Central memory CD4-positive, alpha-beta T cell (primary cell): ENCODE measurements around the gene MARK1.

Experiments used
- DNase-seq: peaks from one replicate; pipeline ENCODE4 v3.0.0; 2022

Gene MARK1

DNA sequence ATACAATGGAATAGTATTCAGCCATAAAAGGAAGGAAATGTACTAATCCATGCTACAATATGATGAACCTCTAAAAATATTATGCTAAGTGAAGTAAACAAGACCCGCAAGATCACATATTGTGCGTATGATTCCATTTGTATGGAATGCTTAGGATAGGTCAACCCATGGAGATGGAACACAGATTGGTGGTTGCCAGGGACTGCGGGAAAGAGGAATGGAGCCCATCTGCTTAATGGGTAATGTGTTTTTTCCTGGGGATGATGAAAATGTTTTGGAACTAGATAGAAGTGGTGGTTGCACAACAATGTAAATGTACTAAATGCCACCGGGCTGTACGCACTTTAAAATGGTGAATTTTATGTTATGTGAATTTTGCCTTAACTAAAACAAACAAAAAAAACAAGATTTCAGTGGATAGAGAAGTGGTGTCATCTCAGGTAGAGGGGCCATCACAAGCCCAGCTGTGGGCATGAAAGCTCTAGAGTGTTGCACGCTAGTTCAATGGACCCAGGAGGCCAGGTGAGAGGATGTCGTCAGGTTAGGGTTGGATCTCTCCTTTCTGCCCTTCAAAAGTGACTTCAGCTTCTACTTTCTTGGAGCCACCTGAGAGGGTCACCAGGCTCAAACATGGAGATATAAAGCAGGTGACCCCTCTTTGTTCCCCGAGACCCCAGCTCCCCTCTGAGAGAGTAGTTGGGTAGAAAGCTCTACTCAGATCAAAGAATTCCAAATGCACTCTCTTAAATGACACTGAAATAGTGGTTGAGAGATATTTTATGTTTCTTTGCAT lies 164.7 kb downstream of the MARK1 start:
- no peak for DNase-seq

DNA sequence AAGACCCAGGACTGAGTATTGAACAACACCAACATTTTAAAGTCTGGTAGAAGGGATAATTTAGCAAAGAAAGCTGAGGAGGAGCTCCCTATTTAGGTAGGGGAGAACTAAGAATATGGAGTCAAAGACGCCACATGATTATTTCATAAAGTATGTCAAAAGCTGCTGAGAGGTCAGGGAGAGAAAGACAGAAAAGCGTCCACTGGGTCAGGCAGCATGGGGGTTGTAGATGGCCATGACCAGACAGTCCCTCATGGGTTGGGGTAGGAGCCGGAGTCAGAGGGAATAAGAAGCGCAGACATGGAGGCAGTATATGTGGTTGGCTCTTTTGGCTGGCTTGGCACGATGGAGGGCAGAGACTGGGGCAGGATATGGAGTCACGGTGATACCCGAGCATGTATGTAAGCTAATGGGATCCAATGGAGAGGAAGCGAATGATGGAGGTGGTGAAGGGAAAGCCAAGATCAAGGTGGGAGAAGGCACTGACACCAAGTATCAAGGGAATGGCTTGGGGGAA lies 167.0 kb downstream of the MARK1 start:
- DNase-seq: no peak

DNA sequence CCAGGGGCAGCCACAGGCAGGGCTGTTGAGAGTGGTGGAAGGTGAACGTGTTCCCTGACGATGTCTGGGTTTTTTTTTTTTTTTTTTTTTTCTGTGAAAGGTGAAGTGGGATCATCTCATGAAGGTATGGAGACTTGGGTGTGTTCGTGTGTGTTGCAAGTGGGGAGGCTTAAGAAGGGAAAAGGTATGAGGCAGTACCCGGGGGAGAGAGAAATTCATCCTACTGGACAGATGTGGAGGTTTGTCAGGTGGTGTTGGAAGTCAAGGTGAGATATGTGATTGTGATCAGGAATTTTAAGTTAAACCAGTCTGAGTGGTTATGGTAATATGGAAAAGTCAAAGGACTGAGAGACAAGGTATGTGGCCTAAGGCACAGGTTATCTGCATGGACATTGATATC lies 167.5 kb downstream of the MARK1 start:
- no peak for DNase-seq

DNA sequence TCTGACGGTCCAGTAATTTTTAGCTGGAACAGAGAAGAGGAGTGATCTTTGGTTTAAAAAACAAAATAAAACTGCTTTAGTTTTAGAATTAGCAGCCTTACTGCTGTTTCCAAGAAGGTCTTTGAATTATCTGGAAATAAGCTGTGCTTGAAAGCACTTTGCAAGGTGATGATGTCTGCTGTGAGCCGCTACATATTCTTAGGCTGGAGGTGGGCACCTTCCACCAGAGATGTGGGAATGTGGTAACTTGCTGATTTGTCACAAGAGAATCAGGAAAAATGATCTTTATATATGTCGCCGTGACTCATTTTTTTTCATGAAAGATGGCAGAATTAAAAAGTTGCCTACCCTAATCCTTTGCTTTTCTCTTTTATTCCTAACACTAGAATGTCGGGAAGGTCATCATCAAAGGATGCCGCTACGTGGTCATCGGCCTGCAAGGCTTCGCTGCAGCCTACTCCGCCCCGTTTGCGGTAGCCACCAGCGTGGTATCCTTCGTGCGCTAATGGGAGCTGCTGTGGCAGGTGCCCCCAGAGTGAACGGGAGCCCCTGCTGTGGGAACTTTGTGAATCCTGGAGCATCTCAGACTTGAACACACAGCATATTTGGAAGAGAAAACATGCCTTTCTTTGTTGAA lies 168.4 kb downstream of the MARK1 start:
- no peak for DNase-seq

DNA sequence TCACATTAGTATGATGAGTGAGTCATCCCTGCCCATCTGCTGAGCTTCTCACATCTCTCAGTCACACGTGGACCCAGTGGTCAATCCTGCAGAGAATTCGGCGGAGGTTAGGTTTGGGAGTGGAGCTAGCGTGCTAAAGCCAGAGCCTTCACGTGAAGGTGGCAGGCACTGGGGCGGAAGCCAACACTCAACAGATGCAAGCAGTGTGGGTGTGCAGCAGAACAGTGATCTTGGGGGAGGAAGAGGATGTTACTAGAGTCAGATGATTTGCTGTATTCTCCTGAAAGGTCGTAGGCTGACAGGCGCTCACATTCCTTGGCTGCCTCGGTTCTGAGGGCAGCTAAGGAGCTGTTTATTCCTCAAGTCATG lies 168.9 kb downstream of the MARK1 start:
- DNase-seq: no peak

DNA sequence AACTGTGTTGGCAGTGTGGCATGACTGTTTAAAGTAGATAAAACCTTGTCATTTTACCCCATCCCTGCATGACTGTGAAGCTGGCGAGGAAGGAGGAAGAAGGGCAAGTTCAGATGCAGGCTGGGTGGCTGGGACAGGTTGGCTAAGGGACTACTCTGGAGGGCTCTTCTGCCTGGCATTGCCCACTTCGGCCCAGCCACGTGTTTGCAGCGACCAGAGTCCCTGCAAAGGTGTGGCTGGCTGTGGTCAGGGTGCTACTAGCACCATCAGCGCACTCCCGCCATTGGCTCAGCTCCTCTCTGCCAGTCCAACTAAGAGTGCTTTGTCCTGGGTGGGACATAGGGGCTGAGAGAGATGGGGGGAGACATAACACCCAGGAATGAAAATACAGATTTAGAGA lies 169.4 kb downstream of the MARK1 start:
- no peak for DNase-seq

DNA sequence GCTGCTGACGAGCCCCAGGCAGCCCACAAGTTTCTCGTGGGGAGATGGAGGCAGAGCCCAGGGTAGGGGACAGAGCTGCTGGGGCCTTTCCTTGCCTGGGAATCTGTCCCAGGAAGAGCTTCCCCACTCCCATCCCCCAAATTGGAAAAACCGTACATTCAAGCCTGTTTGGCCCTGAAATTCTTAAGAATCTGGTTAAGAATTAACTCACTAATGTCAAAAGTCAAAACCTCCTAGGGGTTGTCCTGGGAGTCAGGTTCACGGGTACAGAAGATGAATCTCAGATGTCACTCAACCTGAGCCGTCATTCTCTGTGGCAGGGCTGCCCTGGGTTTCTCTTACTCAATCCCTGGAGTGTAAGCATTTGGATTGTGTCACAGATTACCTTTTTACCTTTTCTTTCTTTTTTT lies 170.7 kb downstream of the MARK1 start:
- DNase-seq: no peak

DNA sequence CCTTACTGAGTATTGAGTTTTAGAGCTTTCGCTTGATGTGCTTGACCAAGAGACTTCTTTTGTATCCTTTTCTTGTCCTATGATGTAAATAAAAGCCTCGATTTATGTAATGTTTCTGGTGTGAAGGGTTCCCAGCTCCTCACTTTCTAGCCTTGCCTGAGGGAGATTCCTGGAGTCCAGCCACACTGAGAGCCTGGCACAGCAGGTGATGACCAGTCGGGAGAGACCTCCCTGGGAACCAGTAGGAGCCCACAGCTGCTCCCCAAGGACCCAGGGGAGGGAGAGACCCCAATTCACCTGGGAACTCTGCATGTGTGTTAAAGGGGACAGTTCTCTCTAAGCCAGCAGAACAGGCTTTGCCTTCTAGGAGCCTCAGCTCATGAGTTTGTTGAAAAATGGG lies 171.1 kb downstream of the MARK1 start:
- DNase-seq: no peak

DNA sequence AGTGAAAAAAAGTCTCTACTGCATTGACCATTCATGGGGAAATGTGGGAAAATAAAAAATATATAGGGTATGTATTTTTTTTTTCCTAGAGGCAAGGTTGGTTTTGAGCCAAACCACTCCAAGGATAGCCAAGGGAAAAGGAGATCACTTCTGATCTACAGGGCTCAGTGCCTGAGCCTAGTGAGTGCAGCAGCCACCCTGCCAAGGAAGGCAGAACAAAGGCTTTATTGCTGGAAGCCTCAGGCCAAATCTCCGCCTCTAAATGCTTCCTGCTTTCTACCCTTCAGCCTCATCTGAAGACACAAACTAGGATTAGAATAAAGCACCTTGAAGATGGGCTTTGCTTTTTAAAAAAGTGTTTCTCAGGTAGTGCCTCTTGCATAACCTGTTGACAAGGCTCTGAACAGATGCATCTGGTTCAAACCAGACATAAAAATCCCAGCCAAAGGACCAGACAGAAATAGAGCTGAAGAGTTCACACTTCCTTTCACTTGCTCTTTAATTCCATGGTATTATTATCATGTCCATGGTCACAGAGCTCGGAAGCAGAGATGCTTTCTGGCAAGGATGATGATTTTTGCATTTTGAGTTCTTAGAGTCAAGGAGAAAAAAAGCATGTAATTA lies 172.7 kb downstream of the MARK1 start:
- DNase-seq: no peak

DNA sequence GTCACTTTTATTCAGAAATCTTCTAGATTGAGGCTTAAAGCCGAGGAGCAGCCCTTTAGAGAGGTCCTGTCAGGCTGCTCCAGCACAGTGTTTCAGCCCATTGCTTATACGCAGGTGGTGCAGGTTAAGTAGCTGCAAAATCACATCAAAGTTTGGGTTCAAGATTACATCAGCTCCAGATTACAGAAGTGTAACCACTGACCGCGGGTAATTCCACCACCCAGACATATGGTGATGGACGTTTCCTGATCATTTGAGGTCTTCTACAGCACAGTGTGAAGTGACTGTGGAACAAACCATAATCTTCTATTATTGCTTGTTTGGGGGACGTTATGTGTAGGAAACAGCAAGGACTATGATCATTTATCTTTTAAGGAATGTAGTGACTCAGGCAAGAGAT lies 174.0 kb downstream of the MARK1 start:
- no peak for DNase-seq

DNA sequence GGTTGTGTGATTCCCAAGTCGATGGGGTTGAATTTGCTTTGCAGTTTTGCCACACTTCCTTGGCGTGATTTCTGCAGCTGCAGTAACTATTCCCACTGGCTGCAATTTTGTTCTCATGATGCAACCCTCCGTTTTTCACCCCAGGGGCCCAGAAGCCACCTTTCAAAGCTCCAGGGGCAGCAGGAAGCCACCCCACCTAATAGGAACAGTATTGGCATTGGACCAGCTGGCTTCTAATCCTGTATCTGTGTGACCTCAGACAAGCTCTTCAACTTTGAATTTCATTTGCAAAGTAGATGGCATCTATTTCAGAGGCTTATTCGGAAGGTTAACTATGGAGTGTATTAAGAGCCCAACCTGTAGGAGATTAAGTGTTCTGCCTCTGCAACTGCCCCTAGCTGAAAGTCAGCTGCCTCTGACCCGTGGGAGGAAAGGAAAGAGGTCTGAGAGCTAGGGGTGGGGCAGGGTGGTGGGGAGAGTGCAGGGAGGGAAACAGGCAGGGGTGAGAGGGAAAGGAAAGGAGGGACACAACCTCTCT lies 174.9 kb downstream of the MARK1 start:
- no peak for DNase-seq

DNA sequence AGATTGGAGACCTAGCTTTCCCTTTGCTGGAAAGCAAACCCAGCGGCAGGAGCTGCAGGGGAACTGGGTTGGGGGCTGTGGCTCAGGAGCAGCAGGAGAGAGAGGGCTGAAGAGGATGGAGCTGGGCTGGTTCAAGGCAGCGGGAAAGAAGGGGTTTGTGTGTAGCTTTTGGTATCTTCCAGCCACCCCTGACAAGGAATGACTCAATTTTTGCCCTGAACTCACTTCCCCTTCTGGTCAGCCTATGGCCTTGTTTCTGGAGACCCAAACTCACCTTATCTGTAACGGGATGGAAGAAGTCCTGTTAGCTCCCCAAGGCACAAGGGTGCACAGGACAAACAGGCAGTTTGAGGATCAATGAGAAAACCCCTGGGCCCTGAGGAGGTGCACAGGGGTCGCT lies 175.4 kb downstream of the MARK1 start:
- DNase-seq: no peak

DNA sequence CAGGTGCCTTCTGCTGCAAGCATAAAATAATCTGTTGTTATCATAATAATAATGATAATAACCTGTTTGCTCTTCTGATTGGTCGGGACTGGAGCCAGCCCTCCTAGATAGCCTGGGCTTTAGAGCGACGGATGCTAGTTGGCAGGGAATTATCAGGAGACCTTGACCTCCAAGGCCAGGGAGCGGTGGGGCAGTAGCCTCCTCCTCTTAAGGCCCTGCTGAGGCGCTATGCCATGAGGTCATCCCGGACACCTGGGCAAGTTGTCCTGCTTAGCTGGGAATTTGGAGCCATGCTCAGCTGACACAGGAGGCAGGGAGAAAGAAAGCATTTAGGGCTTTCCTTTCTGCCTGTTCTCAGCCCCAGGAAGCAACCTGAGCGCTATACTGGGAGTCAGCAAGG lies 177.8 kb downstream of the MARK1 start:
- no peak for DNase-seq

DNA sequence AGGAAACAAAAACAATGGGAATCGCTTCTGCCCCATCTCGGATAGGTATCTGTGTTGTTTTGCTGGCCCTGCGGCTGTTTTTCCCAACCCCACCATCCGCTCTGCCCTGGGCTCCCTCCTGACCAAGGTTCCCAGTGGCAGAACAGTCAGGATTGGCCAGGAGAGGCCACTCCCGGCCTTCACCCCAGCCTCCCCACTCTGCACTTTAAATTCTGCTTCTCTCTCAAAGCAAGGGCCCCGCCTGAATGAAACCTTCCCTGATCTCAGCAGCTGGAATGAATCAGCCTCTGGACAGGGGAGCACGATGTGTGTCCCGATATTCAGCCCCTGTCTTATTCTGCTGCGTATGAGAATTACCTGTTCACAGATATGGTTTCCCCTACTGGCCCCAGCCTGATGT lies 178.5 kb downstream of the MARK1 start:
- no peak for DNase-seq

DNA sequence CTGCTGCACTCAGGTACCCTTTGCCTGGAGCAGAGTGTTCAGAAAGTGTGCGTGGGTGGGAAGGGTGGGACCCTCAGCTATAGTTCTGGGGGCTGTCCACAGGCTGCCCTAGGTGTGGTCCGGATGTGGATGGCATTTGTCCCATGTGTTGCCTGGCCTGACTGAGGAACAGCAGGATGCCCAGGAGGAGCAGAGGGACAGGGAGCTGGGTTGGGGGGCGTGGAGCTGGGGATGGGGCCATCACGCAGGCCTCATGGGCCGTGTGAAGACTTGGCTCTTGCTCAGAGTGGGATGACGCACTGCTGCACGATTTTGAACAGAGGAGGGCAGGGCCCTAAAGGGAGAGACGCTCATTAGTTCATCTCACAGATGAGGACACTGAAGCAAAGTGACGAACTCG lies 179.2 kb downstream of the MARK1 start:
- no peak for DNase-seq

DNA sequence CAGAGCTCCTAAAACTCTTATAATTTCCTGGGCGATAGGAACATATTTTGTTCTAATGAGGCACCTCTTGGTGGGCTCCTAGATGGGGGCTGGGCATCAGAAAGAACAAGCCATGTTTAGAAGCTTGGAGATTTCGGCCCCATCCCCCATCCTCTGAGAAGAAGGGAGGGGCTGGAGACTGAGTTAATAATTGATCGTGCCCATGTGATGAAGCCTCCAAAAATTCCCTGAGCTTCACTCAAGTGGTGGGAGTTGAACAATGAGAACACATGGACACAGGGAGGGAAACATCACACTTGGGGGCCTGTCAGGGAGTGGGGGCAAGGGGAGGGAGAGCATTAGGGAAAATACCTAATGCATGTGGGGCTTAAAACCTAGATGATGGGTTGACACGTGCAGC lies 180.3 kb downstream of the MARK1 start:
- no peak for DNase-seq

DNA sequence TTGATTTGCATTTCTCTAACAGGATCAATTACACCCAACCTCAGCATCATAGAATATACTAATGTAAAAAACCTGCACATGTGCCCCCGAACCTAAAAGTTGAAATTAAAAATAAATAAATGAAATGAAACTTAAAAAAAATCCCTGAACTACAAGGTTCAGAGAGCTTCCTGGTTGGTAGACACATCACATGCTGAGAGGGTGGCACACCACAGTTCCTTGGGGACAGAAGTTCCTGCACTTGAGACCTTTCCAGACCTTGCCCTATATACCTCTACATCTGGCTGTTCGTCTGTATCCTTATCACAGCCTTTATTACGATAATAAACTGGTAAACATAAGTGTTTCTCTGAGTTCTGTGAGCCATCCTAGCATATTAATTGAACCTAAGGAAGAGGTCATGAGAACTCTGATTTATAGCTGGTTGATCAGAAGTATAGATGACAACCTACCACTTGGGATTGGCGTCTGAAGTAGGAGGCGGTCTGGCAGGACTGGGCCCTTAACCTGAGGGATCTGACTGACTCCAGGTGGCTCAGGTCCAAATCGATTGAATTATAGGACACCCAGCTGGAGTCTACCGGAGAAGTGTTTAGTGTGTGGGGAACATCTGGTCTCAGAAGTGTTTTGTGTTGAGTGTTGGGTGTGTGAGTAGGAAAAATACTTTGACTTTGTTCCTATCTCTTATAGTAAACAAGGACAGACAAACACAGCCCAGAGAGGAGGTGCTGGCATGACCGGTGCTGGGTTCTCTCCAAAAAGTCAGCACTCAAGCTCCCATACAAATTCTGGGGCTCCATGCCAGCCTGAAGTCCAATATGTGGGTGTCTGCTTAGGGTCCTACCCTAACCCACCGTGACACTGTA lies 181.2 kb downstream of the MARK1 start:
- DNase-seq: no peak

DNA sequence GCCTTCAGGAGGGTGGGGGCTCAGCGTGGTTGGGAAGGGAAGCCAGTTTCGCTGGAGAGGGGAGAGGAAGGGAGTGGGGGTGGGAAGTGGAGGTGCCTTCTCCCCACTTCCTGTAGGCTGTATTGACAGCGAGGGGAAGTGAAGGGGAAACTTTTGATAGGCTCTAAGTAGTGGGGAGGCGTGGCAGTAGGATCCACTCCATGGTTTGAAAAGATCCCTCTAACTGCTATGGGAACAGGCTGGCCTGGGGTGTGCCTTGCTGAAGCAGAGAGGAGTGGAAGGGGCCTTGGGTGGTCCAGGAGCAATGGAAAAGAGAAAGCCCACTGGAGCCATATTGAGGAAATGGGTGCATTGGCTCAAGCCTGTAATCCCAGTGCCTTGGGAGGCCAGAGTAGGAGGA lies 182.4 kb downstream of the MARK1 start:
- DNase-seq: no peak

DNA sequence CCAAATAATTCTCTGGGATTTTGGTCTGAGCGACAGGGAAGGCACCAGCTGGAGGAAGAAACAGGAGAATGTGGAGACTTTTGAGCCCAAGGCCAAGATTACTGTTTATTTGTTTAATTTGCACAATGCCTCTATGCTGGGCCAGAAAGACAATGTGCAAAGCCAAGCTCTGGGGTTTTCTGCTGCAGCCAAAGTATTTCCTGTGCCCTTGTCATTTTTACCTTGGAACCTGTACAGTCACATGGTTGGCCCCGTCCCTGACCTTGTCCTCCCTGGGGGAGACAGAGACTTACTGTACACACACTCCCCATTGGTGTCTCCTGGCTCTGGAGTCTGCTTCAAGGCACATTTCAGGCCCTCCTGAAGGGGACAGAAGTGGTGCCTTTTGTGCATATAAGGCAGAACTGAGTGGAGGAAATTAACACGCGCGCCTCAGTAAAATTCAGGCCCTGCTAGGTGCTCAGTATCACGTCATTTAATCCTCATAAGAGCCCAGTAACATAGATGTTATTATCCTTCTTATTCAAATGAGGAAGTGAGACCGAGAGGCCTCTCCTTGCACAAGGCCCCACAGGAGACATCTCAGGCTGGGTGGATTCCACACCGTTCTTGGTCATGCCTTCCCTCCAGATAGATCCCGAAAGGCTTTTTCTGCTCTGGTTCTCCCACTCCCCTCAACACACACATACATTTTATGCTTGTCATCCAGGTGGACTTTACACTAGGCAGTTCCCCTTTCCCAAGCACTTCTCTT lies 183.3 kb downstream of the MARK1 start:
- DNase-seq: no peak
